H9 (cell line): ENCODE data around the gene SSR2. TPM values are rescaled to one million over a fixed set of nuclear protein-coding genes. Genes with fewer than 3 reads are reported as not detected.

Experiments used
- DNase-seq: peaks from one replicate; pipeline ENCODE4 v3.0.0-alpha.2; 2017
- H2AFZ ChIP-seq: one replicate; pipeline ENCODE4 v1.6.1; 2013; ENCODE audit warnings: mild to moderate bottlenecking, low read length, control low read depth, moderate library complexity
- H2AK5ac ChIP-seq: 2 replicates; pipeline ENCODE4 v1.6.1; 2013; ENCODE audit warnings: low read length, control low read depth, mixed read lengths; ENCODE audit not compliant: insufficient read length
- H2BK120ac ChIP-seq: one replicate; pipeline ENCODE4 v1.6.1; 2013; ENCODE audit warnings: low read depth, mild to moderate bottlenecking, low read length, control low read depth, inconsistent platforms; ENCODE audit not compliant: poor library complexity, severe bottlenecking
- H2BK12ac ChIP-seq: 2 replicates; pipeline ENCODE4 v1.6.1; 2013; ENCODE audit warnings: low read length, control low read depth, mixed read lengths, low read depth; ENCODE audit not compliant: insufficient read length
- H2BK15ac ChIP-seq: 2 replicates; pipeline ENCODE4 v1.6.1; 2013; ENCODE audit warnings: low read depth, low read length, control low read depth
- H2BK20ac ChIP-seq: one replicate; pipeline ENCODE4 v1.6.1; 2013; ENCODE audit warnings: low read depth, mild to moderate bottlenecking, low read length, control low read depth, inconsistent platforms; ENCODE audit not compliant: poor library complexity, severe bottlenecking
- H2BK5ac ChIP-seq: 2 replicates; pipeline ENCODE4 v1.6.1; 2013; ENCODE audit warnings: low read length, control low read depth, mixed read lengths; ENCODE audit not compliant: insufficient read length
- H3K14ac ChIP-seq: 2 replicates; pipeline ENCODE4 v1.6.1; 2013; ENCODE audit warnings: low read length, control low read depth; ENCODE audit not compliant: insufficient read depth
- H3K18ac ChIP-seq: 2 replicates; pipeline ENCODE4 v1.6.1; 2013; ENCODE audit warnings: low read depth, mild to moderate bottlenecking, mixed read lengths, low read length, control low read depth; ENCODE audit not compliant: insufficient read length
- H3K23ac ChIP-seq: 2 replicates; pipeline ENCODE4 v1.6.1; 2013; ENCODE audit warnings: low read length, control low read depth, mixed read lengths, low read depth; ENCODE audit not compliant: insufficient read length
- H3K23me2 ChIP-seq: 2 replicates; pipeline ENCODE4 v1.6.1; 2013; ENCODE audit warnings: low read depth, mild to moderate bottlenecking, mixed read lengths, low read length, control low read depth; ENCODE audit not compliant: insufficient read length, poor library complexity, severe bottlenecking
- H3K27ac ChIP-seq: 2 replicates; pipeline ENCODE4 v1.5.1; 2013; ENCODE audit warnings: low read length, control low read depth, mixed read lengths, low read depth; ENCODE audit not compliant: insufficient read length
- H3K27me3 ChIP-seq: 2 replicates; pipeline ENCODE4 v1.6.1; 2013; ENCODE audit warnings: low read length, control low read depth, inconsistent platforms; ENCODE audit not compliant: insufficient read depth
- H3K4ac ChIP-seq: 2 replicates; pipeline ENCODE4 v1.6.1; 2013; ENCODE audit warnings: low read depth, mild to moderate bottlenecking, control low read depth, inconsistent platforms, low read length, moderate library complexity
- H3K4me1 ChIP-seq: 2 replicates; pipeline ENCODE4 v1.6.1; 2013; ENCODE audit warnings: low read length, control low read depth, inconsistent platforms; ENCODE audit not compliant: insufficient read depth
- H3K4me2 ChIP-seq: 2 replicates; pipeline ENCODE4 v1.6.1; 2013; ENCODE audit warnings: low read length, control low read depth, mixed read lengths; ENCODE audit not compliant: insufficient read length, insufficient read depth
- H3K56ac ChIP-seq: 2 replicates; pipeline ENCODE4 v1.6.1; 2013; ENCODE audit warnings: low read depth, mild to moderate bottlenecking, mixed read lengths, low read length, control low read depth; ENCODE audit not compliant: insufficient read length
- H3K79me1 ChIP-seq: 2 replicates; pipeline ENCODE4 v1.6.1; 2013; ENCODE audit warnings: low read depth, mild to moderate bottlenecking, moderate library complexity, low read length, control low read depth, inconsistent platforms; ENCODE audit not compliant: insufficient read depth, poor library complexity, severe bottlenecking
- H3K79me2 ChIP-seq: 2 replicates; pipeline ENCODE4 v1.6.1; 2013; ENCODE audit warnings: low read length, control low read depth, inconsistent platforms; ENCODE audit not compliant: insufficient read depth
- H3K9ac ChIP-seq: 2 replicates; pipeline ENCODE4 v1.6.1; 2013; ENCODE audit warnings: low read length, control low read depth, mixed read lengths; ENCODE audit not compliant: insufficient read length; ENCODE audit errors: extremely low read depth
- H3K9me3 ChIP-seq: one replicate; pipeline ENCODE4 v1.6.1; 2013; ENCODE audit warnings: low read depth, low read length, inconsistent platforms; ENCODE audit not compliant: control insufficient read depth
- H3T11ph ChIP-seq: one replicate; pipeline ENCODE4 v1.6.1; 2013; ENCODE audit warnings: mild to moderate bottlenecking, low read length, control low read depth, inconsistent platforms
- H4K20me1 ChIP-seq: one replicate; pipeline ENCODE4 v1.6.1; 2013; ENCODE audit not compliant: control insufficient read depth, insufficient read length, insufficient read depth
- H4K5ac ChIP-seq: 2 replicates; pipeline ENCODE4 v1.6.1; 2013; ENCODE audit warnings: low read depth, mild to moderate bottlenecking, mixed read lengths, low read length, control low read depth; ENCODE audit not compliant: insufficient read length
- H4K8ac ChIP-seq: replicated peaks from 2 replicates; pipeline ENCODE4 v1.6.1; 2013; ENCODE audit warnings: low read length, control low read depth, mixed read lengths, low read depth; ENCODE audit not compliant: insufficient read length
- H4K91ac ChIP-seq: 2 replicates; pipeline ENCODE4 v1.6.1; 2013; ENCODE audit warnings: low read depth, mild to moderate bottlenecking, moderate library complexity, mixed read lengths, low read length, control low read depth; ENCODE audit not compliant: insufficient read length
- H3K27ac Mint-ChIP-seq, 3 experiments: 2 replicates in 2 of 3; 3 replicates in 1 of 3; pipeline ENCODE4 v1.8.0; 2020 to 2021; ENCODE audit warnings: mixed read lengths in 3 of 3, mild to moderate bottlenecking in 1 of 3, moderate library complexity in 1 of 3
- H3K27me3 Mint-ChIP-seq: 2 replicates; pipeline ENCODE4 v1.8.0; 2021; ENCODE audit warnings: low read depth, mild to moderate bottlenecking, moderate library complexity, mixed read lengths
- H3K36me3 Mint-ChIP-seq, 3 experiments: 2 replicates in 2 of 3; 3 replicates in 1 of 3; pipeline ENCODE4 v1.8.0; 2020 to 2021; ENCODE audit warnings: low read depth in 3 of 3, mixed read lengths in 3 of 3; ENCODE audit not compliant: insufficient read depth in 1 of 3
- H3K4me1 Mint-ChIP-seq, 2 experiments: 2 replicates each; pipeline ENCODE4 v1.8.0; 2020; ENCODE audit warnings: mixed read lengths in 2 of 2
- H3K4me3 Mint-ChIP-seq, 2 experiments: 2 replicates in 1 of 2; 3 replicates in 1 of 2; pipeline ENCODE4 v1.8.0; 2020 to 2021; ENCODE audit warnings: mild to moderate bottlenecking in 2 of 2, mixed read lengths in 2 of 2, moderate library complexity in 1 of 2
- H3K9me3 Mint-ChIP-seq, 2 experiments: 2 replicates in 1 of 2; 3 replicates in 1 of 2; pipeline ENCODE4 v1.8.0; 2020; ENCODE audit warnings: mild to moderate bottlenecking in 2 of 2, mixed read lengths in 2 of 2, moderate library complexity in 1 of 2
- CTCF ChIP-seq: fragments of 200-600 bp; sonication (generic); conservative IDR thresholded peaks from 3 replicates; pipeline ENCODE4 v1.8.0; 2021; ENCODE audit warnings: antibody characterized with exemption, mild to moderate bottlenecking
- WGBS: extraction: QIAGEN DNeasy Blood & Tissue Kit; methylation state at CpG from one replicate; pipeline ENCODE4 v1.1.7; 2013; ENCODE audit warnings: missing lambda C conversion rate, low lambda C conversion rate, mixed read lengths; ENCODE audit not compliant: insufficient read length; ENCODE audit errors: extremely low coverage; 5-methylcytosine and 5-hydroxymethylcytosine counted together
- total RNA-seq: library from RNA; stranded (reverse); gene quantifications from 2 replicates; pipeline ENCODE4 v1.2.1, GENCODE V29; 2021

Gene SSR2
- total RNA-seq, 1 experiment from 2014 or later: 170 TPM

DNA sequence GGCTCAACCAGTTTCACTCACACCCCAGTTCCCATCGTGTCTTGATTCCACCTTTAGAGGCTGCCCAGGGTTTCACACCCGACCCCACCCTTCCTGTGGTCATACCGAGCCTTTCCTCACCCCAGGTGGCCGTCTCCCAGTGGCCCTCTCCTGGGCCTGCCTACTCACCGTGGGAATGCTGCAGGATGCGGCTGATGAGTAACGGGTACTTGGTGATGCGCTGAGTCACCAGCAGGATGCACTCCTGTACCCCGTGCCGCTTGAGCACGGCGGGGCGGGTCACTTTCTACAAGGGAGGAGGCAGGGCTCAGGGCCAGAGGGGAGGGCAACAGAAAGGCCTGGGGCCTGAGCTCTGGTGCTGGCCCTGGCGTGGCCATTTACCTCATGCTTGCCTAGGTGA is 58.8 kb downstream of the SSR2 start:
- Histone ChIP-seq H2BK15ac (no peak overlapping the region), H3K79me2 (no peaks in the 10 kb centered on the region), H4K8ac (no peak overlapping the region), H2BK20ac (no peak overlapping the region), H4K5ac (no peak overlapping the region), H2BK120ac (no peak overlapping the region), H2BK12ac (no peak overlapping the region), H3K23me2 (no peaks in the 10 kb centered on the region), H3T11ph (no peak overlapping the region), H3K56ac (no peak overlapping the region), H3K14ac (no peak overlapping the region), H3K9ac (no peak overlapping the region), H3K9me3 (no peaks in the 10 kb centered on the region), H2AK5ac (no peak overlapping the region), H4K20me1 (no peaks in the 10 kb centered on the region), H3K18ac (no peak overlapping the region), H3K4me1 (no peaks in the 10 kb centered on the region), H3K23ac (no peak overlapping the region), H3K27me3 (no peaks in the 10 kb centered on the region), H3K79me1 (peaks cover 5% of the 10 kb centered on the region), H2BK5ac (no peak overlapping the region), H4K91ac (no peak overlapping the region), H3K27ac (no peak overlapping the region), H2AFZ (no peak overlapping the region), H3K4me2 (no peak overlapping the region), H3K4ac (no peak overlapping the region)
- WGBS: no CpG with 5 or more reads among the region's 14 CpGs
- Mint-ChIP-seq H3K9me3 (no peaks in the 10 kb centered on the region), H3K27ac (peak overlapping the region in 2 of 3 experiments; percentile 47 to 91; a peak in 3 of 7 replicates), H3K36me3 (peaks cover 61 to 86% (median 82%) of the 10 kb centered on the region in 3 experiments), H3K27me3 (no peaks in the 10 kb centered on the region), H3K4me1 (peaks cover 0 to 10% of the 10 kb centered on the region in 2 experiments; a peak in 1 of 4 replicates), H3K4me3 (no peak overlapping the region; a peak in 1 of 5 replicates)
- DNase-seq: peak; percentile 48
- peak; percentile 26 for TF ChIP-seq CTCF
